H9 (cell line): Measurements from ENCODE around the gene NTSR1. TPM values are rescaled to one million over a fixed set of nuclear protein-coding genes. Genes with fewer than 3 reads are reported as not detected.

ENCODE experiments used
- DNase-seq: peaks from one replicate; pipeline ENCODE4 v3.0.0-alpha.2; 2017
- H2AFZ ChIP-seq: one replicate; pipeline ENCODE4 v1.6.1; 2013; ENCODE audit warnings: mild to moderate bottlenecking, low read length, control low read depth, moderate library complexity
- H2AK5ac ChIP-seq: 2 replicates; pipeline ENCODE4 v1.6.1; 2013; ENCODE audit warnings: low read length, control low read depth, mixed read lengths; ENCODE audit not compliant: insufficient read length
- H2BK120ac ChIP-seq: one replicate; pipeline ENCODE4 v1.6.1; 2013; ENCODE audit warnings: low read depth, mild to moderate bottlenecking, low read length, control low read depth, inconsistent platforms; ENCODE audit not compliant: poor library complexity, severe bottlenecking
- H2BK12ac ChIP-seq: 2 replicates; pipeline ENCODE4 v1.6.1; 2013; ENCODE audit warnings: low read length, control low read depth, mixed read lengths, low read depth; ENCODE audit not compliant: insufficient read length
- H2BK15ac ChIP-seq: 2 replicates; pipeline ENCODE4 v1.6.1; 2013; ENCODE audit warnings: low read depth, low read length, control low read depth
- H2BK20ac ChIP-seq: one replicate; pipeline ENCODE4 v1.6.1; 2013; ENCODE audit warnings: low read depth, mild to moderate bottlenecking, low read length, control low read depth, inconsistent platforms; ENCODE audit not compliant: poor library complexity, severe bottlenecking
- H2BK5ac ChIP-seq: 2 replicates; pipeline ENCODE4 v1.6.1; 2013; ENCODE audit warnings: low read length, control low read depth, mixed read lengths; ENCODE audit not compliant: insufficient read length
- H3K14ac ChIP-seq: 2 replicates; pipeline ENCODE4 v1.6.1; 2013; ENCODE audit warnings: low read length, control low read depth; ENCODE audit not compliant: insufficient read depth
- H3K18ac ChIP-seq: 2 replicates; pipeline ENCODE4 v1.6.1; 2013; ENCODE audit warnings: low read depth, mild to moderate bottlenecking, mixed read lengths, low read length, control low read depth; ENCODE audit not compliant: insufficient read length
- H3K23ac ChIP-seq: 2 replicates; pipeline ENCODE4 v1.6.1; 2013; ENCODE audit warnings: low read length, control low read depth, mixed read lengths, low read depth; ENCODE audit not compliant: insufficient read length
- H3K23me2 ChIP-seq: 2 replicates; pipeline ENCODE4 v1.6.1; 2013; ENCODE audit warnings: low read depth, mild to moderate bottlenecking, mixed read lengths, low read length, control low read depth; ENCODE audit not compliant: insufficient read length, poor library complexity, severe bottlenecking
- H3K27ac ChIP-seq: 2 replicates; pipeline ENCODE4 v1.5.1; 2013; ENCODE audit warnings: low read length, control low read depth, mixed read lengths, low read depth; ENCODE audit not compliant: insufficient read length
- H3K27me3 ChIP-seq: 2 replicates; pipeline ENCODE4 v1.6.1; 2013; ENCODE audit warnings: low read length, control low read depth, inconsistent platforms; ENCODE audit not compliant: insufficient read depth
- H3K4ac ChIP-seq: 2 replicates; pipeline ENCODE4 v1.6.1; 2013; ENCODE audit warnings: low read depth, mild to moderate bottlenecking, control low read depth, inconsistent platforms, low read length, moderate library complexity
- H3K4me1 ChIP-seq: 2 replicates; pipeline ENCODE4 v1.6.1; 2013; ENCODE audit warnings: low read length, control low read depth, inconsistent platforms; ENCODE audit not compliant: insufficient read depth
- H3K4me2 ChIP-seq: 2 replicates; pipeline ENCODE4 v1.6.1; 2013; ENCODE audit warnings: low read length, control low read depth, mixed read lengths; ENCODE audit not compliant: insufficient read length, insufficient read depth
- H3K56ac ChIP-seq: 2 replicates; pipeline ENCODE4 v1.6.1; 2013; ENCODE audit warnings: low read depth, mild to moderate bottlenecking, mixed read lengths, low read length, control low read depth; ENCODE audit not compliant: insufficient read length
- H3K79me1 ChIP-seq: 2 replicates; pipeline ENCODE4 v1.6.1; 2013; ENCODE audit warnings: low read depth, mild to moderate bottlenecking, moderate library complexity, low read length, control low read depth, inconsistent platforms; ENCODE audit not compliant: insufficient read depth, poor library complexity, severe bottlenecking
- H3K79me2 ChIP-seq: 2 replicates; pipeline ENCODE4 v1.6.1; 2013; ENCODE audit warnings: low read length, control low read depth, inconsistent platforms; ENCODE audit not compliant: insufficient read depth
- H3K9ac ChIP-seq: 2 replicates; pipeline ENCODE4 v1.6.1; 2013; ENCODE audit warnings: low read length, control low read depth, mixed read lengths; ENCODE audit not compliant: insufficient read length; ENCODE audit errors: extremely low read depth
- H3K9me3 ChIP-seq: one replicate; pipeline ENCODE4 v1.6.1; 2013; ENCODE audit warnings: low read depth, low read length, inconsistent platforms; ENCODE audit not compliant: control insufficient read depth
- H3T11ph ChIP-seq: one replicate; pipeline ENCODE4 v1.6.1; 2013; ENCODE audit warnings: mild to moderate bottlenecking, low read length, control low read depth, inconsistent platforms
- H4K20me1 ChIP-seq: one replicate; pipeline ENCODE4 v1.6.1; 2013; ENCODE audit not compliant: control insufficient read depth, insufficient read length, insufficient read depth
- H4K5ac ChIP-seq: 2 replicates; pipeline ENCODE4 v1.6.1; 2013; ENCODE audit warnings: low read depth, mild to moderate bottlenecking, mixed read lengths, low read length, control low read depth; ENCODE audit not compliant: insufficient read length
- H4K8ac ChIP-seq: replicated peaks from 2 replicates; pipeline ENCODE4 v1.6.1; 2013; ENCODE audit warnings: low read length, control low read depth, mixed read lengths, low read depth; ENCODE audit not compliant: insufficient read length
- H4K91ac ChIP-seq: 2 replicates; pipeline ENCODE4 v1.6.1; 2013; ENCODE audit warnings: low read depth, mild to moderate bottlenecking, moderate library complexity, mixed read lengths, low read length, control low read depth; ENCODE audit not compliant: insufficient read length
- H3K27ac Mint-ChIP-seq, 3 experiments: 2 replicates in 2 of 3; 3 replicates in 1 of 3; pipeline ENCODE4 v1.8.0; 2020 to 2021; ENCODE audit warnings: mixed read lengths in 3 of 3, mild to moderate bottlenecking in 1 of 3, moderate library complexity in 1 of 3
- H3K27me3 Mint-ChIP-seq: 2 replicates; pipeline ENCODE4 v1.8.0; 2021; ENCODE audit warnings: low read depth, mild to moderate bottlenecking, moderate library complexity, mixed read lengths
- H3K36me3 Mint-ChIP-seq, 3 experiments: 2 replicates in 2 of 3; 3 replicates in 1 of 3; pipeline ENCODE4 v1.8.0; 2020 to 2021; ENCODE audit warnings: low read depth in 3 of 3, mixed read lengths in 3 of 3; ENCODE audit not compliant: insufficient read depth in 1 of 3
- H3K4me1 Mint-ChIP-seq, 2 experiments: 2 replicates each; pipeline ENCODE4 v1.8.0; 2020; ENCODE audit warnings: mixed read lengths in 2 of 2
- H3K4me3 Mint-ChIP-seq, 2 experiments: 2 replicates in 1 of 2; 3 replicates in 1 of 2; pipeline ENCODE4 v1.8.0; 2020 to 2021; ENCODE audit warnings: mild to moderate bottlenecking in 2 of 2, mixed read lengths in 2 of 2, moderate library complexity in 1 of 2
- H3K9me3 Mint-ChIP-seq, 2 experiments: 2 replicates in 1 of 2; 3 replicates in 1 of 2; pipeline ENCODE4 v1.8.0; 2020; ENCODE audit warnings: mild to moderate bottlenecking in 2 of 2, mixed read lengths in 2 of 2, moderate library complexity in 1 of 2
- WGBS: extraction: QIAGEN DNeasy Blood & Tissue Kit; methylation state at CpG from one replicate; pipeline ENCODE4 v1.1.7; 2013; ENCODE audit warnings: missing lambda C conversion rate, low lambda C conversion rate, mixed read lengths; ENCODE audit not compliant: insufficient read length; ENCODE audit errors: extremely low coverage; 5-methylcytosine and 5-hydroxymethylcytosine counted together
- total RNA-seq: library from RNA; stranded (reverse); gene quantifications from 2 replicates; pipeline ENCODE4 v1.2.1, GENCODE V29; 2021
- TF ChIP-seq, protein P1 (sequence below): fragments of 200-600 bp; sonication (generic); conservative IDR thresholded peaks from 3 replicates; pipeline ENCODE4 v1.8.0; 2021; ENCODE audit warnings: antibody characterized with exemption, mild to moderate bottlenecking

The NTSR1 gene
- total RNA-seq, 1 experiment from 2014 or later, result 0.11 TPM

GRCh38 chr20:62710886-62711702 is 2.5 kb downstream of the NTSR1 start:
- Histone ChIP-seq H3K4me1 (no peaks in the 10 kb centered on the region), H2BK5ac (no peak overlapping the region), H4K20me1 (peaks cover 6% of the 10 kb centered on the region), H4K5ac (no peak overlapping the region), H3K79me1 (no peaks in the 10 kb centered on the region), H2BK20ac (no peak overlapping the region), H3K14ac (no peak overlapping the region), H4K91ac (no peak overlapping the region), H3K4me2 (no peak overlapping the region), H2BK120ac (no peak overlapping the region), H3K27ac (no peak overlapping the region), H3K56ac (no peak overlapping the region), H4K8ac (no peak overlapping the region), H3K27me3 (peaks cover 12% of the 10 kb centered on the region; the same call in 1 of the 2 replicates), H3T11ph (no peak overlapping the region), H3K23ac (no peak overlapping the region), H2BK15ac (no peak overlapping the region), H3K4ac (no peak overlapping the region), H2AFZ (no peak overlapping the region), H3K18ac (no peak overlapping the region), H3K79me2 (no peaks in the 10 kb centered on the region), H3K23me2 (peaks cover 15% of the 10 kb centered on the region), H2AK5ac (no peak overlapping the region), H2BK12ac (no peak overlapping the region), H3K9me3 (no peaks in the 10 kb centered on the region), H3K9ac (no peak overlapping the region)
- no CpG with 5 or more reads among the region's 23 CpGs for WGBS
- peaks cover 83% of the 10 kb centered on the region for H3K27me3 Mint-ChIP-seq
- H3K27ac Mint-ChIP-seq, result no peak overlapping the region
- DNase-seq, result no peak
- H3K4me3 Mint-ChIP-seq, result no peak overlapping the region
- no peaks in the 10 kb centered on the region for H3K36me3 Mint-ChIP-seq
- H3K4me1 Mint-ChIP-seq, result peaks cover 5 to 12% of the 10 kb centered on the region in 2 experiments
- H3K9me3 Mint-ChIP-seq, result peaks cover 0 to 2% of the 10 kb centered on the region in 2 experiments; a peak in 1 of 5 replicates
- TF ChIP-seq, protein P1, sequence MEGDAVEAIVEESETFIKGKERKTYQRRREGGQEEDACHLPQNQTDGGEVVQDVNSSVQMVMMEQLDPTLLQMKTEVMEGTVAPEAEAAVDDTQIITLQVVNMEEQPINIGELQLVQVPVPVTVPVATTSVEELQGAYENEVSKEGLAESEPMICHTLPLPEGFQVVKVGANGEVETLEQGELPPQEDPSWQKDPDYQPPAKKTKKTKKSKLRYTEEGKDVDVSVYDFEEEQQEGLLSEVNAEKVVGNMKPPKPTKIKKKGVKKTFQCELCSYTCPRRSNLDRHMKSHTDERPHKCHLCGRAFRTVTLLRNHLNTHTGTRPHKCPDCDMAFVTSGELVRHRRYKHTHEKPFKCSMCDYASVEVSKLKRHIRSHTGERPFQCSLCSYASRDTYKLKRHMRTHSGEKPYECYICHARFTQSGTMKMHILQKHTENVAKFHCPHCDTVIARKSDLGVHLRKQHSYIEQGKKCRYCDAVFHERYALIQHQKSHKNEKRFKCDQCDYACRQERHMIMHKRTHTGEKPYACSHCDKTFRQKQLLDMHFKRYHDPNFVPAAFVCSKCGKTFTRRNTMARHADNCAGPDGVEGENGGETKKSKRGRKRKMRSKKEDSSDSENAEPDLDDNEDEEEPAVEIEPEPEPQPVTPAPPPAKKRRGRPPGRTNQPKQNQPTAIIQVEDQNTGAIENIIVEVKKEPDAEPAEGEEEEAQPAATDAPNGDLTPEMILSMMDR, result no peak
